HuH-7.5 (cell line): ENCODE measurements around the gene RCN2.
"Not testable (repeated sequence)": the region's sequence is repeated elsewhere in the genome, so short reads cannot be mapped to it uniquely, and the experiment has no call there.

Experiments used
- DNase-seq: peaks from one replicate; pipeline ENCODE4 v3.0.0; 2011; ENCODE audit warnings: low spot score

RCN2 gene, protein sequence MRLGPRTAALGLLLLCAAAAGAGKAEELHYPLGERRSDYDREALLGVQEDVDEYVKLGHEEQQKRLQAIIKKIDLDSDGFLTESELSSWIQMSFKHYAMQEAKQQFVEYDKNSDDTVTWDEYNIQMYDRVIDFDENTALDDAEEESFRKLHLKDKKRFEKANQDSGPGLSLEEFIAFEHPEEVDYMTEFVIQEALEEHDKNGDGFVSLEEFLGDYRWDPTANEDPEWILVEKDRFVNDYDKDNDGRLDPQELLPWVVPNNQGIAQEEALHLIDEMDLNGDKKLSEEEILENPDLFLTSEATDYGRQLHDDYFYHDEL

GRCh38 chr15:76931397-76932134 lies at the start of gene RCN2:
RCN2 (plus strand) TSS chr15:76931749; CDS start chr15:76931842, 93 bp downstream.
- DNase-seq: peak; percentile 89

DNA sequence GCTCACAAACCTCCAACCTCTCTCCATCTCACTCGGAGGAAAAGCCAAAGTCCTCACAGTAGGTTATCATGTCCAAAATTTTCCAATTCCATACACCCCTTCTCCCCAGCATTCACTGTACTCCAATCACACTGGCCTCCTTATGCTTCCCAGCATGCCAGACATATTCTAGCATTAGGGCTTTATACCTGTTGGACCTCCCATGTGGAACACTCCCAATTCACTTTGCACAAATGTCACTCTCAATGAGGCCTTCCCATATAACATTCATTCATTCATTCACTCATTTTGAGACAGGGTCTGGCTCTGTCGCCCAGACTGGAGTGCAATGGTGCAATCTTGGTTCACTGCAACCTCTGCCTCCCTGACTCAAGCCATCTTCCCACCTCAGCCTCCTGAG lies 46.3 kb upstream of the RCN2 start:
- no peak for DNase-seq

DNA sequence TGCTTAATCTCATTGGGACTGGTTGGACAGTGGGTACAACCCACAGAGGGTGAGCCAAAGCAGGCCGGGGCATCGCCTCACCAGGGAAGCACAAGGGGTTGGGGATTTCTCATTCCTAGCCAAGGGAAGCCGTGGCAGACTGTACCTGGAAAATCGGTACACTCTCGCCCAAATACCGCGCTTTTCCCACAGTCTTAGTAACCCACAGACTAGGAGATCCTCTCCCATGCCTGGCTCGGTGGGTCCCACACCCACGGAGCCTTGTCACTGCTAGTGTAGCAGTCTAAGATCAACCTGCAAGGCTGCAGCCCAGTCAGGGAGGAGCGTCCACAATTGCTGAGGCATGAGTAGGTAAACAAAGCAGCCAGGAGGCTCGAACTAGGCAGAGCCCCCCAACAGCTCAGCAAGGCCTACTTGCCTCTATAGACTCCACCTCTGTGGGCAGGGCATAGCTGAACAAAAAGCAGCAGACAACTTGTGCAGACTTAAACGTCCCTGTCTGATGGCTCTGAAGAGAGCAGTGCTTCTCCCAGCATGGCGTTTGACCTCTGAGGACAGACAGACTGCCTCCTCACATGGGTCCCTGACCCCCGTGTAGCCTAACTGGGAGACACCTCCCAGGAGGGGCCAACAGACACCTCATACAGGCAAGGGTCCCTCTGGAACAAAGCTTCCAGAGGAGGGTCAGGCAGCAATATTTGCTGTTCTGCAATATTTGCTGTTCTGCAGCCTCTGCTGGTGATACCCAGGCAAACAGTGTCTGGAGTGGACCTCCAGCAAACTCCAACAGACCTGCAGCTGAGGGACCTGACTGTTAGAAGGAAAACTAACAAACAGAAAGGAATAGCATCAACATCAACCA lies 44.0 kb upstream of the RCN2 start:
- DNase-seq: not testable (repeated sequence)

GRCh38 chr15:76892836-76893235 lies 38.7 kb upstream of the RCN2 start:
- DNase-seq: not testable (repeated sequence)

DNA sequence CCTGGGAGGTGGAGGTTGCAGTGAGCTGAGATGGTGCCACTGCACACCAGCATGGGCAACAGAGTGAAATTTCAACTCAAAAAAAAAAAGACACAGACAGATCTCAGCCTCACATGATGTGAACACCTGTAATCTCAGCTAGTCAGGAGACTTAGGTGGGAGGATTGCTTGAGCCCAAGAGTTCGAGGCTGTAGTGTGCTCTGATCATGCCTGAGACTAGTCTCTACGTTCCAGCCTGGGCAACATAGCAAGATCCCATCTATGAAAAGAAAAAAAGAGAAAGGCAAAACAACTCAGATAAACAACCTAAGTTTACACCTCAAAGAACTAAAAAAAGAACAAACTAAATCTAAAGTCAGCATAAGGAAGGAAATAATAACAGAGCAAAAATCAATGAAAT lies 37.4 kb upstream of the RCN2 start:
- no peak for DNase-seq

DNA sequence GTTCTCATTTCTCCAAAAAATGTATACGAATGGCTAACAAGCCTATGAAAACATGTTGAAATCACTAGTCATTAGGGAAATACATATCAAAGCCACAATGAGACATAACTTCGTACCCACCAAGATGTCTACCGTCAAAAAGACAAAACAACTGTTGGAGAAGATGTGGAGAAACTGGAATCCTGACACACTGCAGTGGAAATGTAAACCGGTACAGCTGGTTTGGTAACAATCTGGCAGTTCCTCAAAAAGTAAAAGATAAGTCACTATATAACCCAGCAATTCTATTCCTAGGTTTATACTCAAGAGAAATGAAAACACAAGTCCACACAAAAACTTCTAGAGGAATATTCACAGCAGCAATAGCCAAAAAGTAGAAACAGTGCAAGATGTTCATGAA lies 33.4 kb upstream of the RCN2 start:
- no peak for DNase-seq

GRCh38 chr15:76899176-76899930 lies 32.2 kb upstream of the RCN2 start:
- not testable (repeated sequence) for DNase-seq

- not testable (repeated sequence) for DNase-seq
Measured at GRCh38 chr15:76899931-76900310, 31.6 kb upstream of the RCN2 start.

DNA sequence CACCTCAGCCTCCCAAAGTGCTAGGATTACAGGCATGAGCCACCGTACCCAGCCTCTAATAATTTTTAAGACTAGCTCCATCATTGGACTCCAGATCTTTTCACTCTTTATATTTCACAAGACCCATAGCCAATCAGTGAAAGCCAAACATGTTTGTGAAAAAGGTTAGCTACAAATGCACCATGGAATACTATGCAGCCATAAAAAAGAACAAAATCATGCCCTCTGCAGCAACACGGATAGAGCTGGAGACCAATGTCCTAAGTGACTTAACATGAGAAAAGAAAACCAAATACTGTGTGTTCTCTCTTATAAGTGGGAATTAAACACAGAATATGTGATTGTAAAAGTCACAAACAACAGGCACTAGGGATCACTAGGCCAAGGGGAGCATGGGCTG lies 29.6 kb upstream of the RCN2 start:
- DNase-seq: no peak

- no peak for DNase-seq
Measured at GRCh38 chr15:76903251-76903681, 28.3 kb upstream of the RCN2 start.

DNA sequence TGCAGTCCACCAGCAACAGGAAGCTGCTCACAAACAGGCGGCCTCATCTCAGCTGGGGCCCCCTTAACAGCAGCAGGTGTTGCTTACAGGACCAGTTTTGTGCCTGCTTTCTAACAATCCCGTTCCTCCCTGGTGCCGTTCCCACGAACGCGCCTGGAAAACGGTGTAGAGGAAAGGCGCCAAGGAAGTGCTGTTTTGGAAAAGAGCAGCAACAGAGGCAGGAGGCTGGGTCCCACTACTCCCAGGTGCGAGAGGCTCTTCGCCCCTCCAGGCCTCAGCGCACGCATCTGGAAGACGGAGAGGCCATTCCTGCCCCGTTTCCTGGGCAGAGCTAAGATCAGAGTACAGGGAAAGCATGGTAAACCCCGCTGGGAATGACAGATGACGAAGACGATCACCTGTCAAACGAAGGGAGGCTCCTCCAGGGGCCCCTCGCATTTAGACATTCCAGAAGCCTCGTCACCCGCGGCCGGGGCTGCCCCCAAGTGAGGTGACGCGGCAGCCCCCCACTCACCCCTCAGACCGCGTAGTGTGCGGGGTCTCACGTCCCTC lies 27.0 kb upstream of the RCN2 start:
- peak; percentile 44 for DNase-seq

- peak; percentile 92 for DNase-seq
Measured at GRCh38 chr15:76905013-76905839, 26.3 kb upstream of the RCN2 start, which contains the start of gene SCAPER. SCAPER (minus strand) TSS chr15:76905340; CDS start chr15:76883817, 21,523 bp downstream.

GRCh38 chr15:76905855-76906254 lies 25.7 kb upstream of the RCN2 start:
- DNase-seq: no peak

- DNase-seq: no peak
Measured at GRCh38 chr15:76912430-76912829, 19.1 kb upstream of the RCN2 start.

GRCh38 chr15:76913737-76914136 lies 17.8 kb upstream of the RCN2 start:
- no peak for DNase-seq

GRCh38 chr15:76916369-76916768 lies 15.2 kb upstream of the RCN2 start:
- no peak for DNase-seq

DNA sequence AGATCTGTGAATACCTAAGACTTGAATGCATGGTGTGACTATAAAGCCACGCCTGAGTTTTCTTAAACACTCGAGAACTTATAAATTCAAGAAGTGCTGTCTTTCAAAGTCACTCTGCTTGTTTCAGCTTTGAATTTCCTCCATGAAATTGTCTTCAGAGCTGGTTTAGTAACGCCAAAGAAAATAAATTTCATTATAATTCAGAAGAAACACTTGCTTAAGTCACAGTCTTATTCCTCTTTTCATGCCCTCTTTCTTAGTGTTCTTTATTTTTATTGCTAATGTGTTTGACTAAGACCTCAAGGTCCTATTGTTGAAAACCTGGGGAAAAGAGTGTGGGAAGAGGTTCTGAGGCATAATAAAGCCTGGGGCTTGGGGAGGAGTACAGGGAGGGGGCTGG lies 3.3 kb upstream of the RCN2 start:
- no peak for DNase-seq

GRCh38 chr15:76929011-76929760 lies 2.4 kb upstream of the RCN2 start:
- DNase-seq: no peak

DNA sequence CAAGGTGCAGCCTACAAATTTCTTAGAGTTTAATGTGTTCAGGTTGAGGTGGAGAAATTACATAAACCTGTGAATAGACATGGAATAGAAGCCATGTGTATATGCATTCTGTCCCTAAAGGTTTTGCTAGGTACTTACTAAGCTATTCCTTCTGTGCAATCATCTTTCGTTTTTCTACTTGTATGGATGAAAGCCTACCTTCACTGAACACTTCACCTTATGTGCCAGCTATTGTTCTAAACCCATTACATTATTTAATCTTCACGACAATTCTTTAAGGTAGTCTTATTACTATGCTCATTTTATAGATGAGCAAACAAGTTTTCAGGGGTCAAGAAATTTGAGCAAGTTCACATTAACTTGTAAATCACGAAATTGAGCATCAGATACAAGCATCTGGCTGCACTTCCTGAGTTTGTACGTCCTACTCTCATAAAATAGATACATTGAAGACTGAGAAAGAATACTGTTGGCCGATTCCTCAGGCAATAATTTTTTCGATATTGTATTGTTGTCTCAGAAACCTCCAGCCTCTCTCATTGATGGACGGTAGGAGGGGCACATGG lies 635 bp upstream of the RCN2 start:
- DNase-seq: no peak
